GM23338 (cell line): ENCODE data around the gene MINK1.

ENCODE experiments used
- EZH2phosphoT487 ChIP-seq: fragments of 200-600 bp; sonication (generic); IDR thresholded peaks from one replicate; pipeline ENCODE4 v1.8.1; 2018; ENCODE audit warnings: antibody characterized with exemption; ENCODE audit not compliant: unreplicated experiment
- JUNB ChIP-seq: IDR thresholded peaks from one replicate; pipeline ENCODE4 v1.6.1; 2016; ENCODE audit warnings: antibody characterized with exemption; ENCODE audit not compliant: unreplicated experiment
- TF ChIP-seq, protein P1 (sequence below), 2 experiments: fragments of 200-600 bp in 1 of 2; sonication (generic) in 1 of 2; conservative IDR thresholded peaks; 2 replicates each; pipeline versions ENCODE4 v1.5.1 to v1.6.1; 2016 to 2017; ENCODE audit warnings: antibody characterized with exemption in 2 of 2, low read depth in 2 of 2, mild to moderate bottlenecking in 2 of 2, moderate library complexity in 1 of 2

DNA sequence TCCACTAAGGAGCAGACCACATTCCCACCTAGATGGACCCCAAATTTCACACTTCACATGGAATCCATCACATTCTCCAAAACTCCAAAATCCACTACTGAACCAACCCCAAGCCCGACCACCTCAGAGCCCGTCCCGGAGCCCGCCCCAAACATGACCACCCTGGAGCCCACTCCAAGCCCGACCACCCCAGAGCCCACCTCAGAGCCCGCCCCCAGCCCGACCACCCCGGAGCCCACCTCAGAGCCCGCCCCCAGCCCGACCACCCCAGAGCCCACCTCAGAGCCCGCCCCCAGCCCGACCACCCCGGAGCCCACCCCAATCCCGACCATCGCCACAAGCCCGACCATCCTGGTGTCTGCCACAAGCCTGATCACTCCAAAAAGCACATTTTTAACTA lies 100.5 kb downstream of the MINK1 start:
- TF ChIP-seq, protein P1, sequence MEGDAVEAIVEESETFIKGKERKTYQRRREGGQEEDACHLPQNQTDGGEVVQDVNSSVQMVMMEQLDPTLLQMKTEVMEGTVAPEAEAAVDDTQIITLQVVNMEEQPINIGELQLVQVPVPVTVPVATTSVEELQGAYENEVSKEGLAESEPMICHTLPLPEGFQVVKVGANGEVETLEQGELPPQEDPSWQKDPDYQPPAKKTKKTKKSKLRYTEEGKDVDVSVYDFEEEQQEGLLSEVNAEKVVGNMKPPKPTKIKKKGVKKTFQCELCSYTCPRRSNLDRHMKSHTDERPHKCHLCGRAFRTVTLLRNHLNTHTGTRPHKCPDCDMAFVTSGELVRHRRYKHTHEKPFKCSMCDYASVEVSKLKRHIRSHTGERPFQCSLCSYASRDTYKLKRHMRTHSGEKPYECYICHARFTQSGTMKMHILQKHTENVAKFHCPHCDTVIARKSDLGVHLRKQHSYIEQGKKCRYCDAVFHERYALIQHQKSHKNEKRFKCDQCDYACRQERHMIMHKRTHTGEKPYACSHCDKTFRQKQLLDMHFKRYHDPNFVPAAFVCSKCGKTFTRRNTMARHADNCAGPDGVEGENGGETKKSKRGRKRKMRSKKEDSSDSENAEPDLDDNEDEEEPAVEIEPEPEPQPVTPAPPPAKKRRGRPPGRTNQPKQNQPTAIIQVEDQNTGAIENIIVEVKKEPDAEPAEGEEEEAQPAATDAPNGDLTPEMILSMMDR (conservative IDR thresholded peaks at IDR 0.05; ENCODE audit: low read depth in 2 of 2) = no peak
- TF ChIP-seq EZH2phosphoT487 (no peak), JUNB (no peak)
